Nephron progenitor cell (in vitro differentiated cells): ENCODE measurements around the gene AHI1.
"Not testable (repeated sequence)": the region's sequence is repeated elsewhere in the genome, so short reads cannot be mapped to it uniquely, and the experiment has no call there.

Experiments
- DNase-seq: peaks from one replicate; pipeline ENCODE4 v3.0.0; 2021
- H3K27ac Mint-ChIP-seq: 2 replicates; pipeline ENCODE4 v1.8.0; 2021; ENCODE audit warnings: mild to moderate bottlenecking, moderate library complexity, mixed read lengths
- H3K27me3 Mint-ChIP-seq: 2 replicates; pipeline ENCODE4 v1.8.0; 2021; ENCODE audit warnings: mild to moderate bottlenecking, low read depth, mixed read lengths; ENCODE audit not compliant: poor library complexity
- H3K36me3 Mint-ChIP-seq: 2 replicates; pipeline ENCODE4 v1.8.0; 2021; ENCODE audit warnings: low read depth, mixed read lengths
- H3K4me1 Mint-ChIP-seq: 2 replicates; pipeline ENCODE4 v1.8.0; 2021; ENCODE audit warnings: mixed read lengths
- H3K4me3 Mint-ChIP-seq: 2 replicates; pipeline ENCODE4 v1.8.0; 2021; ENCODE audit warnings: mild to moderate bottlenecking, moderate library complexity, mixed read lengths
- H3K9me3 Mint-ChIP-seq: 2 replicates; pipeline ENCODE4 v1.8.0; 2021; ENCODE audit warnings: mild to moderate bottlenecking, moderate library complexity, mixed read lengths
- CTCF ChIP-seq: fragments of 200-600 bp; sonication (generic); IDR thresholded peaks from 2 replicates; pipeline ENCODE4 v1.5.0; 2021; ENCODE audit warnings: antibody characterized with exemption

Gene AHI1

GRCh38 chr6:135344526-135344925 is 153.0 kb downstream of the AHI1 start:
- no peak for TF ChIP-seq CTCF
- DNase-seq, result no peak
- Mint-ChIP-seq H3K4me3 (no peak overlapping the region), H3K27ac (no peak overlapping the region), H3K4me1 (peaks cover 4% of the 10 kb centered on the region), H3K9me3 (no peaks in the 10 kb centered on the region), H3K36me3 (peaks cover 4% of the 10 kb centered on the region), H3K27me3 (peaks cover 4% of the 10 kb centered on the region)

DNA sequence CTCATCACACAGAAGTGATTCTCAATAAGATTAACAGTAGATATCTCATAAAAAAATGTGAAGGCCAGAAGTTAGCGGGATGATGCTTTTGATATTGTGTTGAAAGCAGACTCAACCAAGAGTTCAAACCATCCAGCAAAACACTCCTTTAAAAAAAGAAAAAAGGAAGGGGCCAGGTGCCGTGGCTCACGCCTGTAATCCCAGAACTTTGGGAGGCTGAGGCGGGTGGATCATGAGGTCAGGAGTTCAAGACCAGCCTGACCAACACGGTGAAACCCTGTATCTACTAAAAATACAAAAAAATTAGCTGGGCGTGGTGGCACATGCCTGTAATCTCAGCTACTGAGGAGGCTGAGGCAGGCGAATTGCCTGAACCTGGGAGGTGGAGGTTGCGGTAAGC is 157.6 kb downstream of the AHI1 start:
- not testable (repeated sequence) for H3K27me3 Mint-ChIP-seq, DNase-seq, H3K9me3 Mint-ChIP-seq, H3K4me1 Mint-ChIP-seq, H3K27ac Mint-ChIP-seq, H3K4me3 Mint-ChIP-seq
- H3K36me3 Mint-ChIP-seq, result peaks cover 11% of the 10 kb centered on the region

GRCh38 chr6:135334169-135334568 is 163.4 kb downstream of the AHI1 start:
- DNase-seq, result no peak
- no peak overlapping the region for H3K27ac Mint-ChIP-seq
- H3K36me3 Mint-ChIP-seq, result peaks cover 11% of the 10 kb centered on the region
- H3K9me3 Mint-ChIP-seq, result no peaks in the 10 kb centered on the region
- no peak for TF ChIP-seq CTCF
- H3K4me3 Mint-ChIP-seq, result no peak overlapping the region
- H3K4me1 Mint-ChIP-seq, result no peaks in the 10 kb centered on the region
- no peaks in the 10 kb centered on the region for H3K27me3 Mint-ChIP-seq

GRCh38 chr6:135331002-135331401 is 166.5 kb downstream of the AHI1 start:
- H3K9me3 Mint-ChIP-seq, result no peaks in the 10 kb centered on the region
- no peak for TF ChIP-seq CTCF
- no peak overlapping the region for H3K27ac Mint-ChIP-seq
- no peaks in the 10 kb centered on the region for H3K4me1 Mint-ChIP-seq
- H3K27me3 Mint-ChIP-seq, result no peaks in the 10 kb centered on the region
- H3K4me3 Mint-ChIP-seq, result no peak overlapping the region
- H3K36me3 Mint-ChIP-seq, result peaks cover 24% of the 10 kb centered on the region
- DNase-seq, result no peak

- no peak overlapping the region for H3K27ac Mint-ChIP-seq
- no peak for DNase-seq
- H3K4me3 Mint-ChIP-seq, result no peak overlapping the region
These were observed 167.4 kb downstream of the AHI1 start for GRCh38 chr6:135329851-135330803.

GRCh38 chr6:135328136-135328535 is 169.4 kb downstream of the AHI1 start:
- H3K36me3 Mint-ChIP-seq, result peaks cover 24% of the 10 kb centered on the region
- H3K27ac Mint-ChIP-seq, result no peak overlapping the region
- no peaks in the 10 kb centered on the region for H3K4me1 Mint-ChIP-seq
- no peaks in the 10 kb centered on the region for H3K9me3 Mint-ChIP-seq
- TF ChIP-seq CTCF, result no peak
- no peak for DNase-seq
- no peak overlapping the region for H3K4me3 Mint-ChIP-seq
- H3K27me3 Mint-ChIP-seq, result no peaks in the 10 kb centered on the region

More at GRCh38 chr6:135329851-135330803, 167.4 kb downstream of the AHI1 start:
- H3K4me1 Mint-ChIP-seq, result no peaks in the 10 kb centered on the region
- no peaks in the 10 kb centered on the region for H3K9me3 Mint-ChIP-seq
- no peaks in the 10 kb centered on the region for H3K27me3 Mint-ChIP-seq
- no peak for TF ChIP-seq CTCF
- peaks cover 24% of the 10 kb centered on the region for H3K36me3 Mint-ChIP-seq
